GM20000 (cell line): ENCODE results near the gene FCRL2.

Experiments used
- DNase-seq: peaks from one replicate; pipeline ENCODE4 v3.0.0; 2012; ENCODE audit warnings: low spot score
- TF ChIP-seq, protein P1 (sequence below): IDR thresholded peaks from 2 replicates; pipeline ENCODE4 v1.5.1; 2012; ENCODE audit warnings: mild to moderate bottlenecking, control low read depth; ENCODE audit errors: extremely low read depth, missing control alignments

The FCRL2 gene

DNA sequence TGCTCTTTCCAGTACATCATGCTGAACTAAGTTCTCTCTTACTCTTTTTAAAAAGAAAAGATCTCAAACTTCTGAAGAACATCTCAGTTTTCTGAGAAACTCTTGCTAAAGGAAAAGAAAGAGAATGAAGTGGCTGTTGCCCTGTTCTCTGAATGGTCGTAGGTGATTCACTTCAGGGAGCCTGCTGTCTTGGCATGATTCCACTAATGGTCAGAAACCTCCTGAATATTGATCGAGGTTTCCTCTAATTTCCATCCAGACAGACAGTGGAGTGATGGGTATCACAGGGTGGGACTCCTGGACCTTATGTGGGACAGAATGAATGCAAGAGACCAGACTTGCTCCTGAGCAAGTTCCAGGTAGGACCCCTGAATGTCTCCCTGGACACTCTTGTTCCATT is 2.5 kb downstream of the FCRL2 start:
- DNase-seq = no peak
- TF ChIP-seq, protein P1, sequence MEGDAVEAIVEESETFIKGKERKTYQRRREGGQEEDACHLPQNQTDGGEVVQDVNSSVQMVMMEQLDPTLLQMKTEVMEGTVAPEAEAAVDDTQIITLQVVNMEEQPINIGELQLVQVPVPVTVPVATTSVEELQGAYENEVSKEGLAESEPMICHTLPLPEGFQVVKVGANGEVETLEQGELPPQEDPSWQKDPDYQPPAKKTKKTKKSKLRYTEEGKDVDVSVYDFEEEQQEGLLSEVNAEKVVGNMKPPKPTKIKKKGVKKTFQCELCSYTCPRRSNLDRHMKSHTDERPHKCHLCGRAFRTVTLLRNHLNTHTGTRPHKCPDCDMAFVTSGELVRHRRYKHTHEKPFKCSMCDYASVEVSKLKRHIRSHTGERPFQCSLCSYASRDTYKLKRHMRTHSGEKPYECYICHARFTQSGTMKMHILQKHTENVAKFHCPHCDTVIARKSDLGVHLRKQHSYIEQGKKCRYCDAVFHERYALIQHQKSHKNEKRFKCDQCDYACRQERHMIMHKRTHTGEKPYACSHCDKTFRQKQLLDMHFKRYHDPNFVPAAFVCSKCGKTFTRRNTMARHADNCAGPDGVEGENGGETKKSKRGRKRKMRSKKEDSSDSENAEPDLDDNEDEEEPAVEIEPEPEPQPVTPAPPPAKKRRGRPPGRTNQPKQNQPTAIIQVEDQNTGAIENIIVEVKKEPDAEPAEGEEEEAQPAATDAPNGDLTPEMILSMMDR = no peak

DNA sequence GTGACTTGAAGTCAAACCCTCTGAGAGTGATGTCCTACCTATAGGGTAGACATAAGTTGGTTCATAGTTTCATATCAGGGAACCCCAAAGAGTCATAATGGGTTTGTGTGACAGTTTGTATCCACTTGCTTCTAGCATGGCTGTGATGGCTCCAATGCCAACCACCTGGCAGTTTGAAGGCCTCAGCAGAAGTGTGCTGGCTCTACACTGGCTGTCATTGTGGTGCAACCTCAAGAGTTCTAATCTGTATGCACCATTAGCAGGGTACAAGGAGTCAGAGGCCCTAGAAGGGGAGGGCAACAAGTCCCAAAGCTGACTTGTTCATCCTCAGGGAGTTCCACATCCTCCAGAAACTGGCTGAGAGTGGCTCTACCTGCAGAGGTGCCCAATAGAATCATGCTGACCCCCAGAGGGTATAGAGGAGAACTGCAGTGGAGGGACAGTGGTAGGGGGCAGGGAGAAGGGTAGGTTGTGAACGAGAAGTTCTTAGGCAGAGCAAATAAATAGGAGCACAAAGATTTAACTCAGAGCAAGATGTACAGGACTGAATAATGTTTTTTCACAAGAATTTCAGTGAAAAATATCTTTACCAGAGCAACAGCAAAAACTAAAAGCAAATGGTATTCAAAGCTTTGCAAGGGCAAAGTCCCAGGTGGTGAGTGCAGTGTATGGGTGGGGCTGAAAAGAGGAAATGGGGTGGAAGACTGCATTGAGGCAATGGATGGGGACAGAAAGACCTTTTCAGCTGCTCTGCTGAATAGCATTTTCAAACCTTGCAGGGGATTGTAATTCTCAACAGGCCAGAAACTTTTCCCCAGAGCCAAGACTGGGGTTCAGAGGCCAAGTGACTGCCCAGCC is 3.2 kb downstream of the FCRL2 start:
- TF ChIP-seq, protein P1 = peak; percentile 50
- peak; percentile 36 for DNase-seq

DNA sequence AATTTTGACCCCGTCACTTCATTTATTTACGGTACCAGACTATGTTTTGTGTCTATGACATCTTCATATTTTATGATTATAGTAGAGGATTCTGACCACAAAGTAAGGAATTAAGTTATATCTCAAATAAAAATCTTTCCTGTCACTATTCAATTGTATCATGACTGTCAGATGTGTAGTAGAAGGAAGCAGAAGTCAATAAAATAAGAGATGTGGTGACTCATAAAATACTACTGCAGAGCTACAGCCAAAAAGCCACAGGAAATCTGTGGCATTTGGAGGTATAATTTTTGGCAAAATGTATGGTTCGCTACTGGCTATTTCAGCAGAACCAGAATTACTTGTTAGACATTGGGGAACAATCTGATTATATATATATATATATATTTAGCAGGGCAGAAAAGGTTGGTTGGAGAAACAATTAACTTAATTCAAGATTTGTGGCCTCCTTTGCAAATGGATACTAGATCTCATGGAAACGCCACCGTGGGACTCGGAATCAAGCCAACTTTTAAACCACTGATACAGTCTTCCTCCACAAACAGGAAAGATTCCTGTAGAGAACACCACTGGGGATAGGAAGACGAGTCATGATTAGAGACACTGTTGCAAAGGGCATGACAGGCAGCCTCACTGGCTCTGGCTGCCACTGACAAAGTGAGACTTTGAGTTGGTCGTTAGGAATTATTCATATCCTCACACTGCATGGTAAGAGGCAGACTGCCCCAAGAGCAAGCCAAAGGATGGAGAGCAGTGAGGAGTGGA is 5.1 kb downstream of the FCRL2 start:
- DNase-seq = no peak
- TF ChIP-seq, protein P1 = no peak

DNA sequence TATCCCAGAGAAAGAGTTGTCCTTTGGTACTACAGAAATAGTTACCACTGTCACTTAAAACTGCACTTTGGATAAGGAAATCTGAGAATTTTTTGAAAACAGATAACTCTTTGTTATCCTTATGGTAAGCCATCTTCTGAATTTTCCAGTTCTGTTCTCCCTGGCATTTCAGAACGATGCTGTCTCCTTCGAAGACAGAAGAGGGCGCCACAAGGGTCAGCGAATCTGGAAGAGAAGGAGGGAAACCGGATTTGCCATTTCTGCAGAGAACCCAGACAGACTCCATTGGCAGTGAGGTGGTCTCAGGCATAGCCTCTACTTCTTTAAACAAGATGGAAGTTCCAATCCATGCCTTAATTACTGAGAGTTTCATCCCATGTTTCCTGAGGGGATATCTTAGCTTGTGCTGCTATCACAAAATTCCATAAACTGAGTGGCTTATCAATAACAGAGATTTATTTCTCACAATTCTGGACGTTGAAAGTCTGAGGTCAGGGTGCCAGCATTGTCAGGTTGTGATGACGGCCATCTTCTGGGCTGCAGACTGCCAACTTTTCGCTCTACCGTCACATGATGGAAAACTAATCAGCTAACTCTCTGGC is 6.4 kb downstream of the FCRL2 start:
- DNase-seq = no peak
- TF ChIP-seq, protein P1 = peak; percentile 23

DNA sequence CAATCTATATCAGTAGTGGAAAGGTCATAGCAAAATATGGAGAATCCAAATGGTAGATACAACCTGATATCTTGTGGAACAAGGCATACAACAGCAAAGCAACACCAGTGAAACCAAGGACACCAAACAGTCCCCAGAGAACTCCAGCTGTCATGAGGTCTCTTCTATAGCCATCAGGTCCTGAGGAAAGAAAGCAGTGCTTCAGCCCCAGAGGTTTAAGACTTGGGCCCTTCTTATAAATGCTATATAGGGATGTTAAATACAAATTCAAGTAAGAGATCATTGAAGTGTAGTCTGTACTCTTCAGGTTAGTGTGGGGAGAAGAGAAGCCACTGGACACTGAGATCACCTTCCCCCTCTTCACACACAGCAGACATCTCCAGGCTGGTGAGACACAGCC is 10.1 kb downstream of the FCRL2 start:
- DNase-seq = no peak
- TF ChIP-seq, protein P1 = no peak

DNA sequence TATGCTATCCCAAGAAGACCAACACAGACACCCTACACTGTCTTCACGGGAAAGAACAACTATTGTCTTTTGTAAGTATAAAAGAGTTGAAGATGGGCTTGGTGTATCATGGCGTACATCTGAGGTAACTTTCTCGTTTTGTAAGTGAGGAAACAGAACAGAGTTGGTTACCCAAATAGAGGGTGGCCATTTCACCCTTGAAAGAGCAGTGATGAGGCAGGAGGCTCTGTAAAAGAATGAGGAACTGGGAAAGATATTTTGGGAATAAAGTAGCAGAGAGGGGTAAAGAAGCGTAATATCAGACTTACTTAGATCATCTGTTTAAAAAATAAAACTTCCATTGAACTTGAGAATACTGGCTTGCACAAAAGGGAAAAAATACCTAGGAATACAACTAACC is 18.9 kb downstream of the FCRL2 start:
- TF ChIP-seq, protein P1 = no peak
- DNase-seq = no peak

DNA sequence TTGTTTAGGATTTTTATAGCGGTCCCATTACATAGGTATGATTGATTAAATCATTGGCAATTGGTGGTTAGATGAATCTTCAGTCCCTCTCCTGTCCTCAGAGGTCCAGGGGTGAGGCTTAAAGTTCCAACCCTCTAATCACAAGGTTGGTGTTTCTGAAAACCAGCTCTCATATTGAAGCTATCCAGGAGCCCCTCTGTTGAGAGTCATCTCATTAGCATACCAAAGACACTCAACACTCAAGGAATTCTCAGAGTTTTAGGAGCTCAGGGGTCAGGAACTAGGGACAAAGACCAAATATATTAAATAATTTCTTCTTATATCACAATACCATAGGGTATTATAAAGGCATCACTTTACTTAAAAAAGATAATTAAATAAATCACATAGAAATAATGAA is 23.3 kb downstream of the FCRL2 start:
- TF ChIP-seq, protein P1 = no peak

More for the DNA sequence above, 23.3 kb downstream of the FCRL2 start:
- no peak for DNase-seq
